HepG2 (cell line): ENCODE results near the gene NDUFAF3. TPM values are rescaled to one million over a fixed set of nuclear protein-coding genes. Genes with fewer than 3 reads are reported as not detected.

ENCODE experiments used
- CBX1 ChIP-seq: IDR thresholded peaks from one replicate; pipeline ENCODE4 v1.6.1; 2016; ENCODE audit warnings: antibody characterized with exemption, low read depth
- EED ChIP-seq: sonication (generic); formaldehyde crosslinking; IDR thresholded peaks from 2 replicates; pipeline ENCODE4 v1.5.0; 2020; ENCODE audit warnings: mild to moderate bottlenecking, missing genetic modification reagents
- ELF1 ChIP-seq: sonication (generic); formaldehyde crosslinking; IDR thresholded peaks from 2 replicates; pipeline ENCODE4 v1.4.0; 2020; ENCODE audit warnings: missing genetic modification reagents
- MAFG ChIP-seq: sonication (generic); formaldehyde crosslinking; IDR thresholded peaks from 2 replicates; pipeline ENCODE4 v1.5.1; 2020; ENCODE audit warnings: mild to moderate bottlenecking, missing genetic modification reagents
- NR2F1 ChIP-seq, 2 experiments: fragments of 450-650 bp in 1 of 2; formaldehyde crosslinking in 1 of 2; IDR thresholded peaks; 2 replicates each; pipeline versions ENCODE4 v1.5.0 to v1.6.1; 2016 to 2020; ENCODE audit warnings: mild to moderate bottlenecking in 1 of 2, missing compliant biosample characterization in 1 of 2, missing genetic modification reagents in 1 of 2, moderate library complexity in 1 of 2
- REL ChIP-seq: sonication (generic); formaldehyde crosslinking; conservative IDR thresholded peaks from 2 replicates; pipeline ENCODE4 v1.8.0; 2022; ENCODE audit warnings: mild to moderate bottlenecking, missing genetic modification reagents, moderate library complexity
- STAG1 ChIP-seq: sonication (generic); formaldehyde crosslinking; IDR thresholded peaks from 2 replicates; pipeline ENCODE4 v1.4.0; 2020; ENCODE audit warnings: missing genetic modification reagents
- TBP ChIP-seq: sonication (generic); formaldehyde crosslinking; IDR thresholded peaks from 2 replicates; pipeline ENCODE4 v1.5.0; 2020; ENCODE audit warnings: missing genetic modification reagents
- TCF7 ChIP-seq: sonication (generic); IDR thresholded peaks from 2 replicates; pipeline ENCODE4 v1.6.1; 2016; ENCODE audit warnings: antibody characterized with exemption, low read depth
- ZNF17 ChIP-seq: sonication (generic); formaldehyde crosslinking; IDR thresholded peaks from 2 replicates; pipeline ENCODE4 v1.5.0; 2020; ENCODE audit warnings: mild to moderate bottlenecking, missing genetic modification reagents
- ZNF3 ChIP-seq: IDR thresholded peaks from 2 replicates; pipeline ENCODE4 v1.7.0; 2017; ENCODE audit warnings: inconsistent platforms
- ZNF337 ChIP-seq: sonication (generic); formaldehyde crosslinking; IDR thresholded peaks from 2 replicates; pipeline ENCODE4 v1.5.1; 2020; ENCODE audit warnings: missing genetic modification reagents, low read depth, mild to moderate bottlenecking, borderline replicate concordance
- ZNF430 ChIP-seq: sonication (generic); formaldehyde crosslinking; IDR thresholded peaks from 2 replicates; pipeline ENCODE4 v1.9.0; 2021; ENCODE audit warnings: mild to moderate bottlenecking, missing genetic modification reagents
- ZNF558 ChIP-seq: sonication (generic); formaldehyde crosslinking; IDR thresholded peaks from 2 replicates; pipeline ENCODE4 v1.9.0; 2022; ENCODE audit warnings: mild to moderate bottlenecking, missing genetic modification reagents, borderline replicate concordance
- ZNF614 ChIP-seq: IDR thresholded peaks from 2 replicates; pipeline ENCODE4 v1.6.1; 2018; ENCODE audit warnings: missing biosample characterization, missing genetic modification reagents, inconsistent platforms, borderline replicate concordance
- ZNF746 ChIP-seq: sonication (generic); formaldehyde crosslinking; IDR thresholded peaks from 2 replicates; pipeline ENCODE4 v1.8.0; 2022; ENCODE audit warnings: mild to moderate bottlenecking, missing genetic modification reagents
- ZNF879 ChIP-seq: sonication (generic); formaldehyde crosslinking; IDR thresholded peaks from 2 replicates; pipeline ENCODE4 v1.8.1; 2023; ENCODE audit warnings: missing genetic modification reagents
- ZSCAN12 ChIP-seq: sonication (generic); formaldehyde crosslinking; IDR thresholded peaks from 2 replicates; pipeline ENCODE4 v1.9.0; 2021; ENCODE audit warnings: mild to moderate bottlenecking, missing genetic modification reagents
- polyA plus RNA-seq, 8 experiments: library from polyadenylated mRNA; depleted of rRNA in 3 of 8; stranded (reverse) in 7 of 8; unstranded in 1 of 8; fragments of >200 nt; fragmentation: Illumina TruSeq in 4 of 8; extraction: Trizol in 4 of 8; gene quantifications; 2 replicates each; pipeline versions ENCODE4 v1.2.1 to v1.2.3, GENCODE V29; 2011 to 2016; ENCODE audit warnings: low read depth in 4 of 8, missing spikeins in 1 of 8, mixed read lengths in 1 of 8; ENCODE audit not compliant: insufficient read depth in 1 of 8
- total RNA-seq, 5 experiments: library from RNA; depleted of rRNA; stranded (reverse); fragments of >200 nt; fragmentation: Illumina TruSeq; extraction: Trizol; gene quantifications; 2 replicates each; pipeline ENCODE4 v1.2.3, GENCODE V29; 2016; ENCODE audit warnings: low read depth in 1 of 5
- TF ChIP-seq, protein P1 (sequence below): sonication (generic); IDR thresholded peaks from 2 replicates; pipeline ENCODE4 v1.6.1; 2016; ENCODE audit warnings: low read depth, borderline replicate concordance
- TF ChIP-seq, protein P2 (sequence below): sonication (generic); formaldehyde crosslinking; conservative IDR thresholded peaks from 2 replicates; pipeline ENCODE4 v1.4.0; 2020; ENCODE audit warnings: missing genetic modification reagents
- TF ChIP-seq, protein P3 (sequence below): sonication (generic); formaldehyde crosslinking; IDR thresholded peaks from 2 replicates; pipeline ENCODE4 v1.4.0; 2020; ENCODE audit warnings: missing genetic modification reagents, borderline replicate concordance
- TF ChIP-seq, protein P4 (sequence below): sonication (generic); formaldehyde crosslinking; IDR thresholded peaks from 2 replicates; pipeline ENCODE4 v1.4.0; 2020; ENCODE audit warnings: missing genetic modification reagents

NDUFAF3 gene
- total and polyA plus RNA-seq, 2 of the 13 experiments (the other 11 are each of a cell fraction or from before 2014, with no cell fraction given), result 39.0 to 50.0 TPM

DNA sequence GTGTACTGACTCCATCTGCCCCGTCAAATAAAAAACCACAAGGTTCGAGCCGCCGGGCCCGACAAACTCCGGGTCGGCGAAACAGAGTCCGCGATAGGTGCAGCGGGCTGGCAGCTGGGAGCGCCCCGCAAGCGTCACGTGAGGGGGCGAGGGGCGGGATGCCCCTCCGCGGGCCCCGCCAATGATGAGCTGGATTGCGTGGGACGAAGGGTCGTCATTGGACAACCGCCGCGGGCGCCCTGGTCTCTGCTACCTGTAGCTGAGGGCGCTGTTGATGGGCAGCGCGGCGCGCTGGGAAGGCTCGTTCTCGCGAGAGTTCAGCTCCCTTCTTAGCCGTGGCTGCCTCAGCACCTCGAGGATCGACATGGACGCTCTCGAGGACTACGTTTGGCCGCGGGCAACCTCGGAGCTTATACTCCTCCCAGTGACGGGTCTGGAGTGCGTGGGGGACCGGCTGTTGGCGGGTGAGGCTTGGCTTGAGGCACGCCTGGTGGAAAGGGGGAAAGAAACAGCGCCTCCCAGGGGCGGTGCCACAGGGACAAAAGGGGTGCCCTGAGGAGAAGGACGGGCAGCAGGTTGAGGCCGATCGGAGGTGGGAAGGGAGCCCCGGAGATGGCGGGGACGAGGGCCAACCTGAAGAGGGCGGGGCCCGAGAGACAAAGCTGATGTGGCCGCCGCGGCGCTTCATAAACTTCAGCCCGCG lies 14.7 kb upstream of the NDUFAF3 start, which contains the start of gene WDR6 (continued):
- TF ChIP-seq MAFG (CRISPR knock-in tag) (no peak), ZNF746 (CRISPR knock-in tag) (no peak), STAG1 (CRISPR knock-in tag) (no peak), EED (CRISPR knock-in tag) (peak; percentile 97), REL (CRISPR knock-in tag) (peak; percentile 95; the same call in 1 of the 2 replicates), ZNF3 (CRISPR knock-in tag) (no peak), CBX1 (peak; percentile 26), ELF1 (0 out of 2 replicates have a peak, but pooled peaks have one; percentile 28), ZNF558 (CRISPR knock-in tag) (0 out of 2 replicates have a peak, but pooled peaks have one; percentile 37), TCF7 (no peak), ZNF337 (CRISPR knock-in tag) (peak; percentile 72; the same call in 1 of the 2 replicates), ZSCAN12 (no peak), ZNF879 (no peak; the same call in 1 of the 2 replicates), ZNF614 (CRISPR knock-in tag) (no peak), NR2F1 (CRISPR knock-in tag; IDR thresholded peaks at IDR 0.05) (no peak), ZNF430 (CRISPR knock-in tag) (no peak; the same call in none of the 2 replicates), ZNF17 (CRISPR knock-in tag) (no peak), TBP (CRISPR knock-in tag) (no peak)
- TF ChIP-seq, protein P1, sequence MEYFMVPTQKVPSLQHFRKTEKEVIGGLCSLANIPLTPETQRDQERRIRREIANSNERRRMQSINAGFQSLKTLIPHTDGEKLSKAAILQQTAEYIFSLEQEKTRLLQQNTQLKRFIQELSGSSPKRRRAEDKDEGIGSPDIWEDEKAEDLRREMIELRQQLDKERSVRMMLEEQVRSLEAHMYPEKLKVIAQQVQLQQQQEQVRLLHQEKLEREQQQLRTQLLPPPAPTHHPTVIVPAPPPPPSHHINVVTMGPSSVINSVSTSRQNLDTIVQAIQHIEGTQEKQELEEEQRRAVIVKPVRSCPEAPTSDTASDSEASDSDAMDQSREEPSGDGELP, result peak; percentile 93
- TF ChIP-seq, protein P2, sequence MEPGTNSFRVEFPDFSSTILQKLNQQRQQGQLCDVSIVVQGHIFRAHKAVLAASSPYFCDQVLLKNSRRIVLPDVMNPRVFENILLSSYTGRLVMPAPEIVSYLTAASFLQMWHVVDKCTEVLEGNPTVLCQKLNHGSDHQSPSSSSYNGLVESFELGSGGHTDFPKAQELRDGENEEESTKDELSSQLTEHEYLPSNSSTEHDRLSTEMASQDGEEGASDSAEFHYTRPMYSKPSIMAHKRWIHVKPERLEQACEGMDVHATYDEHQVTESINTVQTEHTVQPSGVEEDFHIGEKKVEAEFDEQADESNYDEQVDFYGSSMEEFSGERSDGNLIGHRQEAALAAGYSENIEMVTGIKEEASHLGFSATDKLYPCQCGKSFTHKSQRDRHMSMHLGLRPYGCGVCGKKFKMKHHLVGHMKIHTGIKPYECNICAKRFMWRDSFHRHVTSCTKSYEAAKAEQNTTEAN (CRISPR knock-in tag), result no peak
- TF ChIP-seq, protein P3, sequence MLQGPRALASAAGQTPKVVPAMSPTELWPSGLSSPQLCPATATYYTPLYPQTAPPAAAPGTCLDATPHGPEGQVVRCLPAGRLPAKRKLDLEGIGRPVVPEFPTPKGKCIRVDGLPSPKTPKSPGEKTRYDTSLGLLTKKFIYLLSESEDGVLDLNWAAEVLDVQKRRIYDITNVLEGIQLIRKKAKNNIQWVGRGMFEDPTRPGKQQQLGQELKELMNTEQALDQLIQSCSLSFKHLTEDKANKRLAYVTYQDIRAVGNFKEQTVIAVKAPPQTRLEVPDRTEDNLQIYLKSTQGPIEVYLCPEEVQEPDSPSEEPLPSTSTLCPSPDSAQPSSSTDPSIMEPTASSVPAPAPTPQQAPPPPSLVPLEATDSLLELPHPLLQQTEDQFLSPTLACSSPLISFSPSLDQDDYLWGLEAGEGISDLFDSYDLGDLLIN (CRISPR knock-in tag), result peak; percentile 61; the same call in 1 of the 2 replicates
- TF ChIP-seq, protein P4, sequence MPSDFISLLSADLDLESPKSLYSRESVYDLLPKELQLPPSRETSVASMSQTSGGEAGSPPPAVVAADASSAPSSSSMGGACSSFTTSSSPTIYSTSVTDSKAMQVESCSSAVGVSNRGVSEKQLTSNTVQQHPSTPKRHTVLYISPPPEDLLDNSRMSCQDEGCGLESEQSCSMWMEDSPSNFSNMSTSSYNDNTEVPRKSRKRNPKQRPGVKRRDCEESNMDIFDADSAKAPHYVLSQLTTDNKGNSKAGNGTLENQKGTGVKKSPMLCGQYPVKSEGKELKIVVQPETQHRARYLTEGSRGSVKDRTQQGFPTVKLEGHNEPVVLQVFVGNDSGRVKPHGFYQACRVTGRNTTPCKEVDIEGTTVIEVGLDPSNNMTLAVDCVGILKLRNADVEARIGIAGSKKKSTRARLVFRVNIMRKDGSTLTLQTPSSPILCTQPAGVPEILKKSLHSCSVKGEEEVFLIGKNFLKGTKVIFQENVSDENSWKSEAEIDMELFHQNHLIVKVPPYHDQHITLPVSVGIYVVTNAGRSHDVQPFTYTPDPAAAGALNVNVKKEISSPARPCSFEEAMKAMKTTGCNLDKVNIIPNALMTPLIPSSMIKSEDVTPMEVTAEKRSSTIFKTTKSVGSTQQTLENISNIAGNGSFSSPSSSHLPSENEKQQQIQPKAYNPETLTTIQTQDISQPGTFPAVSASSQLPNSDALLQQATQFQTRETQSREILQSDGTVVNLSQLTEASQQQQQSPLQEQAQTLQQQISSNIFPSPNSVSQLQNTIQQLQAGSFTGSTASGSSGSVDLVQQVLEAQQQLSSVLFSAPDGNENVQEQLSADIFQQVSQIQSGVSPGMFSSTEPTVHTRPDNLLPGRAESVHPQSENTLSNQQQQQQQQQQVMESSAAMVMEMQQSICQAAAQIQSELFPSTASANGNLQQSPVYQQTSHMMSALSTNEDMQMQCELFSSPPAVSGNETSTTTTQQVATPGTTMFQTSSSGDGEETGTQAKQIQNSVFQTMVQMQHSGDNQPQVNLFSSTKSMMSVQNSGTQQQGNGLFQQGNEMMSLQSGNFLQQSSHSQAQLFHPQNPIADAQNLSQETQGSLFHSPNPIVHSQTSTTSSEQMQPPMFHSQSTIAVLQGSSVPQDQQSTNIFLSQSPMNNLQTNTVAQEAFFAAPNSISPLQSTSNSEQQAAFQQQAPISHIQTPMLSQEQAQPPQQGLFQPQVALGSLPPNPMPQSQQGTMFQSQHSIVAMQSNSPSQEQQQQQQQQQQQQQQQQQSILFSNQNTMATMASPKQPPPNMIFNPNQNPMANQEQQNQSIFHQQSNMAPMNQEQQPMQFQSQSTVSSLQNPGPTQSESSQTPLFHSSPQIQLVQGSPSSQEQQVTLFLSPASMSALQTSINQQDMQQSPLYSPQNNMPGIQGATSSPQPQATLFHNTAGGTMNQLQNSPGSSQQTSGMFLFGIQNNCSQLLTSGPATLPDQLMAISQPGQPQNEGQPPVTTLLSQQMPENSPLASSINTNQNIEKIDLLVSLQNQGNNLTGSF, result no peak
